HG02973 (cell line): ENCODE data around the gene EME2.

Experiments
- ATAC-seq: cut with Tn5 transposase; IDR thresholded peaks from one replicate; pipeline ENCODE4 v1.9.1; 2021; ENCODE audit warnings: moderate library complexity; ENCODE audit not compliant: unreplicated experiment

EME2 gene

GRCh38 chr16:1766231-1766630 is 6.4 kb upstream of the EME2 start:
- ATAC-seq, result no peak

- ATAC-seq, result no peak
Measured at GRCh38 chr16:1766701-1767100, 5.9 kb upstream of the EME2 start.

GRCh38 chr16:1767116-1767994 is 5.3 kb upstream of the EME2 start:
- no peak for ATAC-seq

GRCh38 chr16:1768061-1768766 is 4.4 kb upstream of the EME2 start:
- no peak for ATAC-seq

- ATAC-seq, result no peak
Measured at GRCh38 chr16:1768767-1769401, 3.7 kb upstream of the EME2 start.

GRCh38 chr16:1769402-1770300 is 3.0 kb upstream of the EME2 start:
- no peak for ATAC-seq

- ATAC-seq, result no peak
Measured at GRCh38 chr16:1770328-1771187, 2.1 kb upstream of the EME2 start.

GRCh38 chr16:1771188-1771863 is 1.3 kb upstream of the EME2 start, which contains the start of gene NME3:
Gene NME3 (minus strand): TSS chr16:1771543. CDS start chr16:1771534, 9 bp downstream.
- no peak for ATAC-seq

- ATAC-seq, result no peak
Measured at GRCh38 chr16:1771864-1772361, 697 bp upstream of the EME2 start.

- peak; percentile 34 for ATAC-seq
Measured at GRCh38 chr16:1772908-1773702, 495 bp downstream of the EME2 start, which contains the start of gene MRPS34. Gene MRPS34 (minus strand): TSS chr16:1773134. CDS start chr16:1773119, 15 bp downstream.

GRCh38 chr16:1773703-1774447 is 1.3 kb downstream of the EME2 start:
- ATAC-seq, result no peak

GRCh38 chr16:1774448-1774780 is 1.8 kb downstream of the EME2 start:
- no peak for ATAC-seq

GRCh38 chr16:1775006-1775845 is 2.6 kb downstream of the EME2 start:
- ATAC-seq, result no peak

- no peak for ATAC-seq
Measured at GRCh38 chr16:1775846-1776671, 3.4 kb downstream of the EME2 start.

GRCh38 chr16:1776672-1776955 is 4.0 kb downstream of the EME2 start:
- ATAC-seq, result no peak

- no peak for ATAC-seq
Measured at GRCh38 chr16:1776991-1777374, 4.4 kb downstream of the EME2 start.
